H1 (cell line): ENCODE data around the gene PPP2R5B. TPM values are rescaled to one million over a fixed set of nuclear protein-coding genes. Genes with fewer than 3 reads are reported as not detected.

Experiments used
- CTCF ChIA-PET: fragments of 300-600 bp; sonication (Branson Sonifier 250); formaldehyde crosslinking; loops from one replicate; lab custom pipeline; 2021; ENCODE audit not compliant: partially characterized antibody; lab: Charles Lee
- POLR2A ChIA-PET: fragments of 300-600 bp; sonication (Branson Sonifier 250); formaldehyde crosslinking; loops from one replicate; lab custom pipeline; 2021; ENCODE audit warnings: inconsistent platforms; ENCODE audit not compliant: partially characterized antibody; lab: Charles Lee
- DNase-seq, 2 experiments: peaks; one replicate each; pipeline versions ENCODE4 v3.0.0 to v3.0.0-alpha.2; 2010 to 2022; ENCODE audit warnings: low spot score in 2 of 2, low read depth in 1 of 2, mixed read lengths in 1 of 2
- FAIRE-seq: peaks from 2 replicates; lab custom pipeline; 2011; peaks lifted over from hg19 to GRCh38; lab: Jason Lieb, UNC
- H2AFZ ChIP-seq: 2 replicates; pipeline ENCODE4 v1.8.1; 2012; ENCODE audit warnings: low read length, inconsistent platforms
- H2AK5ac ChIP-seq: 2 replicates; pipeline ENCODE4 v1.6.1; 2013; ENCODE audit warnings: low read depth, low read length
- H2BK120ac ChIP-seq: replicated peaks from 2 replicates; pipeline ENCODE3; 2013; ENCODE audit warnings: low read depth, low read length, inconsistent platforms
- H2BK12ac ChIP-seq: 2 replicates; pipeline ENCODE4 v1.6.1; 2013; ENCODE audit warnings: low read depth, low read length
- H2BK15ac ChIP-seq: 2 replicates; pipeline ENCODE4 v1.6.1; 2013; ENCODE audit warnings: low read length
- H2BK20ac ChIP-seq: 2 replicates; pipeline ENCODE4 v1.6.1; 2013; ENCODE audit warnings: low read length
- H2BK5ac ChIP-seq: 2 replicates; pipeline ENCODE4 v1.6.1; 2013; ENCODE audit warnings: low read depth, low read length
- H3K14ac ChIP-seq: 2 replicates; pipeline ENCODE4 v1.6.1; 2013; ENCODE audit warnings: inconsistent platforms; ENCODE audit not compliant: insufficient read length
- H3K18ac ChIP-seq: 2 replicates; pipeline ENCODE4 v1.6.1; 2013; ENCODE audit warnings: low read length; ENCODE audit errors: extremely low read depth
- H3K23ac ChIP-seq: 2 replicates; pipeline ENCODE4 v1.6.1; 2013; ENCODE audit warnings: inconsistent platforms; ENCODE audit not compliant: insufficient read length
- H3K23me2 ChIP-seq: 2 replicates; pipeline ENCODE4 v1.6.1; 2013; ENCODE audit warnings: low read depth, low read length
- H3K27ac ChIP-seq: 2 replicates; pipeline ENCODE4 v1.6.1; 2011; ENCODE audit warnings: low read depth, low read length, inconsistent platforms
- H3K27me3 ChIP-seq, 4 experiments: replicated peaks in 1 of 4; 1 replicate in 1 of 4; 2 replicates in 3 of 4; pipeline versions ENCODE4 v1.6.1 to v1.8.1; 2011 to 2013; ENCODE audit warnings: low read length in 3 of 4, mild to moderate bottlenecking in 3 of 4, inconsistent platforms in 2 of 4, mixed read lengths in 2 of 4, moderate library complexity in 1 of 4; ENCODE audit not compliant: control insufficient read depth in 3 of 4, insufficient read depth in 3 of 4; ENCODE audit errors: extremely low read depth in 1 of 4
- H3K36me3 ChIP-seq, 4 experiments: 2 replicates each; pipeline versions ENCODE4 v1.6.1 to v1.8.1; 2011 to 2013; ENCODE audit warnings: mild to moderate bottlenecking in 4 of 4, low read length in 3 of 4, moderate library complexity in 2 of 4, control low read depth in 1 of 4, inconsistent platforms in 1 of 4; ENCODE audit not compliant: insufficient read depth in 4 of 4, control insufficient read depth in 2 of 4
- H3K4ac ChIP-seq: replicated peaks from 2 replicates; pipeline ENCODE3; 2013; ENCODE audit warnings: low read length, low read depth, mixed read lengths, inconsistent platforms; ENCODE audit not compliant: insufficient read length
- H3K4me1 ChIP-seq, 4 experiments: replicated peaks in 1 of 4; 1 replicate in 1 of 4; 2 replicates in 3 of 4; pipeline versions ENCODE4 v1.6.1 to v1.8.1; 2011 to 2013; ENCODE audit warnings: low read length in 3 of 4, inconsistent platforms in 2 of 4, mixed read lengths in 1 of 4; ENCODE audit not compliant: insufficient read depth in 4 of 4, control insufficient read depth in 3 of 4
- H3K4me2 ChIP-seq, 2 experiments: 2 replicates each; pipeline versions ENCODE4 v1.6.1 to v1.8.1; 2011 to 2013; ENCODE audit warnings: low read depth in 2 of 2, low read length in 2 of 2, control low read depth in 1 of 2, inconsistent platforms in 1 of 2, mild to moderate bottlenecking in 1 of 2; ENCODE audit not compliant: insufficient read depth in 1 of 2
- H3K4me3 ChIP-seq, 4 experiments: fragments of 200-600, 300-600 bp in 1 of 4; sonication (generic), shearing (Covaris generic), sonication (Bioruptor Twin) in 1 of 4; 2 replicates each; pipeline versions ENCODE4 v1.5.1 to v1.8.1; 2011 to 2016; ENCODE audit warnings: low read length in 4 of 4, low read depth in 3 of 4, control low read depth in 2 of 4, inconsistent platforms in 2 of 4, mild to moderate bottlenecking in 2 of 4, mixed read lengths in 1 of 4, moderate library complexity in 1 of 4; ENCODE audit not compliant: insufficient read depth in 2 of 4; ENCODE audit errors: extremely low read depth in 1 of 4
- H3K56ac ChIP-seq: replicated peaks from 2 replicates; pipeline ENCODE3; 2013; ENCODE audit warnings: low read depth, mild to moderate bottlenecking, mixed read lengths, low read length, inconsistent platforms; ENCODE audit not compliant: insufficient read length
- H3K79me1 ChIP-seq: 2 replicates; pipeline ENCODE4 v1.6.1; 2013; ENCODE audit warnings: low read depth, low read length, control low read depth
- H3K79me2 ChIP-seq, 2 experiments: 2 replicates each; pipeline versions ENCODE4 v1.6.1 to v1.8.1; 2012 to 2013; ENCODE audit warnings: low read length in 2 of 2, mild to moderate bottlenecking in 2 of 2, inconsistent platforms in 1 of 2; ENCODE audit not compliant: insufficient read depth in 2 of 2, control insufficient read depth in 1 of 2
- H3K9ac ChIP-seq, 4 experiments: replicated peaks in 1 of 4; 1 replicate in 1 of 4; 2 replicates in 3 of 4; pipeline versions ENCODE4 v1.6.1 to v1.8.1; 2011 to 2013; ENCODE audit warnings: low read depth in 3 of 4, low read length in 3 of 4, control low read depth in 2 of 4, mild to moderate bottlenecking in 2 of 4, moderate library complexity in 2 of 4, inconsistent platforms in 1 of 4; ENCODE audit errors: extremely low read depth in 1 of 4
- H3K9me3 ChIP-seq, 2 experiments: 2 replicates each; pipeline versions ENCODE4 v1.6.1 to v1.8.1; 2012 to 2013; ENCODE audit warnings: mild to moderate bottlenecking in 2 of 2, moderate library complexity in 2 of 2, control low read depth in 1 of 2, inconsistent platforms in 1 of 2, low read depth in 1 of 2, low read length in 1 of 2, mixed read lengths in 1 of 2; ENCODE audit not compliant: insufficient read depth in 2 of 2
- H4K20me1 ChIP-seq, 2 experiments: replicated peaks in 1 of 2; 2 replicates each; pipeline versions ENCODE3 to v1.8.1; 2011 to 2013; ENCODE audit warnings: inconsistent platforms in 2 of 2, low read length in 2 of 2, mild to moderate bottlenecking in 1 of 2; ENCODE audit not compliant: insufficient read depth in 2 of 2, control insufficient read depth in 1 of 2
- H4K5ac ChIP-seq: 2 replicates; pipeline ENCODE4 v1.6.1; 2013; ENCODE audit warnings: low read length, low read depth, mixed read lengths, inconsistent platforms; ENCODE audit not compliant: insufficient read length
- H4K8ac ChIP-seq: 2 replicates; pipeline ENCODE4 v1.8.0; 2013; ENCODE audit warnings: mild to moderate bottlenecking, moderate library complexity, low read length, inconsistent platforms; ENCODE audit not compliant: insufficient read depth; ENCODE audit errors: extremely low read depth
- H4K91ac ChIP-seq: replicated peaks from 2 replicates; pipeline ENCODE3; 2013; ENCODE audit warnings: low read length, mixed read lengths, inconsistent platforms; ENCODE audit not compliant: insufficient read length
- ASH2L ChIP-seq: fragments of 200-600, 300-600 bp; sonication (generic); IDR thresholded peaks from one replicate; pipeline ENCODE4 v1.7.1; 2017; ENCODE audit warnings: low read length
- CBX5 ChIP-seq: fragments of 300-800, 300-1000 bp; sonication (generic); IDR thresholded peaks from 2 replicates; pipeline ENCODE4 v1.7.1; 2016; ENCODE audit warnings: antibody characterized with exemption, low read length, low read depth
- CREB1 ChIP-seq: IDR thresholded peaks from 2 replicates; pipeline ENCODE4 v1.6.1; 2012; ENCODE audit warnings: inconsistent platforms
- FOSL1 ChIP-seq: IDR thresholded peaks from 2 replicates; pipeline ENCODE4 v1.6.1; 2011; ENCODE audit warnings: mild to moderate bottlenecking, low read depth, low read length, moderate library complexity; ENCODE audit not compliant: insufficient read depth
- GABPA ChIP-seq: IDR thresholded peaks from 2 replicates; pipeline ENCODE4 v1.6.1; 2011; ENCODE audit warnings: mild to moderate bottlenecking, low read length, moderate library complexity, borderline replicate concordance; ENCODE audit not compliant: insufficient read depth
- GTF2F1 ChIP-seq: IDR thresholded peaks from 2 replicates; pipeline ENCODE4 v1.6.1; 2012; ENCODE audit warnings: low read depth, low read length, improper control_type of control experiment, borderline replicate concordance
- JUND ChIP-seq: IDR thresholded peaks from 2 replicates; pipeline ENCODE4 v1.6.1; 2011; ENCODE audit warnings: mild to moderate bottlenecking, improper control_type of control experiment, low read length
- KDM1A ChIP-seq: fragments of 200-600, 300-600 bp; sonication (generic); IDR thresholded peaks from 2 replicates; pipeline ENCODE4 v1.7.1; 2016; ENCODE audit warnings: mild to moderate bottlenecking, low read length, borderline replicate concordance
- MAFK ChIP-seq: IDR thresholded peaks from 2 replicates; pipeline ENCODE4 v1.6.1; 2012; ENCODE audit warnings: low read depth, mild to moderate bottlenecking, improper control_type of control experiment, low read length
- SIRT6 ChIP-seq: IDR thresholded peaks from one replicate; pipeline ENCODE4 v1.7.1; 2012; ENCODE audit warnings: low read length, inconsistent platforms
- SP1 ChIP-seq: IDR thresholded peaks from 2 replicates; pipeline ENCODE4 v1.6.1; 2011; ENCODE audit warnings: low read depth, low read length
- SP2 ChIP-seq: IDR thresholded peaks from 2 replicates; pipeline ENCODE4 v1.6.1; 2012; ENCODE audit warnings: mild to moderate bottlenecking, low read length, inconsistent platforms
- WGBS, 2 experiments: shearing (Covaris generic) in 1 of 2; methylation state at CpG; one replicate each; pipeline versions ENCODE4 v1.1.6 to v1.1.7; 2013 to 2015; ENCODE audit warnings: low lambda C conversion rate in 2 of 2, mixed read lengths in 2 of 2, inconsistent platforms in 1 of 2, low coverage in 1 of 2, missing lambda C conversion rate in 1 of 2; ENCODE audit not compliant: insufficient replicate concordance in 2 of 2, insufficient coverage in 1 of 2, insufficient read length in 1 of 2; ENCODE audit errors: extremely low coverage in 1 of 2, missing lambda C conversion rate in 1 of 2; 5-methylcytosine and 5-hydroxymethylcytosine counted together
- polyA plus RNA-seq, 7 experiments: library from polyadenylated mRNA; depleted of rRNA in 3 of 7; stranded (reverse) in 5 of 7; unstranded in 2 of 7; fragments of >200 nt in 5 of 7; fragments of 200-250 nt in 2 of 7; gene quantifications; 1 replicate in 5 of 7; 2 replicates in 1 of 7; 4 replicates in 1 of 7; pipeline versions ENCODE4 v1.2.1 to v1.2.3, GENCODE V29; 2011 to 2013; ENCODE audit warnings: missing spikeins in 2 of 7, mixed read lengths in 2 of 7
- total RNA-seq: library from RNA; stranded (reverse); fragmentation: NEBNext Ultra II Directional; extraction: Animal tissue kit (Norgen Biotek cat#: 25700); gene quantifications from 2 replicates; pipeline ENCODE4 v1.2.1, GENCODE V29; 2021
- TF ChIP-seq, protein P1 (sequence below): IDR thresholded peaks from 2 replicates; pipeline ENCODE4 v1.6.1; 2011; ENCODE audit warnings: low read depth, mild to moderate bottlenecking, low read length; ENCODE audit not compliant: insufficient read depth

PPP2R5B gene
- total and polyA plus RNA-seq, 2 of the 8 experiments (the other 6 are each of a cell fraction or from before 2014, with no cell fraction given) = 4.9 to 5.1 TPM

DNA sequence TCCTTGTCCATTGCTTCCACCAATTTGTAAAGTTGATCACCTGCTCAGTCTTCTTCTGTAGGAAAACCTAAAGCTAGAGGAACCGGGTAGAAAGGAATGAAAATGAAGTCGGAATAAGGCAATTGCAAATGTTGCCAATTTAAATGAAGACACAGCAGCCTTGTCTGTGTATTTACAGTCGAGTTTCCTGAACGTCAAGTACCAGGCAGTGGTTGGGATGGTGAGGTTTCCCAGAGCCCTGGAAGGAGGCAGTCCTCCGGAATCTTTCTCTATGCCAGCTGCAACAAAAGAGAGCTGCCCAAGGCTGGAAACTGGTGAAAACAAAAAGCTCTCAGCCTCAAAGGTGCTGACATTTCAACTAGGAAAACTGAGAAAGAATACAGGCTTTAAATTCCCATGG lies 29.7 kb downstream of the PPP2R5B start:
- H4K5ac ChIP-seq = no peak overlapping the region
- H3K4ac ChIP-seq = no peak overlapping the region
- H3K23ac ChIP-seq = no peak overlapping the region
- no peak overlapping the region for H3K4me3 ChIP-seq
- no peak overlapping the region for H2BK5ac ChIP-seq
- H3K56ac ChIP-seq = no peak overlapping the region
- no peaks in the 10 kb centered on the region for H3K9me3 ChIP-seq
- no peak overlapping the region for H3K9ac ChIP-seq
- no peak for DNase-seq
- H3K4me1 ChIP-seq = no peaks in the 10 kb centered on the region
- no peak overlapping the region for H2BK20ac ChIP-seq
- FAIRE-seq = no peak
- no peak overlapping the region for H4K8ac ChIP-seq
- no peaks in the 10 kb centered on the region for H3K27me3 ChIP-seq
- H3K23me2 ChIP-seq = no peaks in the 10 kb centered on the region
- no peaks in the 10 kb centered on the region for H4K20me1 ChIP-seq
- 81% methylated on average over 5 of the region's 5 CpGs; no CpG with 5 or more reads in 1 of the 2 experiments for WGBS, 2 experiments
- no peak overlapping the region for H2AFZ ChIP-seq
- H4K91ac ChIP-seq = no peak overlapping the region
- H3K4me2 ChIP-seq = no peak overlapping the region
- no peak overlapping the region for H2AK5ac ChIP-seq
- POLR2A ChIA-PET = interaction anchor here (0.7 kb wide), 1 partner anchor 158 kb away, joined by 3 read pairs; no protein-coding TSS in a partner anchor
- no peak overlapping the region for H2BK15ac ChIP-seq
- H3K79me1 ChIP-seq = no peaks in the 10 kb centered on the region
- CTCF ChIA-PET = interaction anchor here (1.0 to 2.9 kb wide), 6 partner anchors 9 to 124 kb away, joined by 3 to 13 read pairs (median 6); partner anchors contain the start of gene ARL2
- H3K14ac ChIP-seq = no peak overlapping the region
- H3K79me2 ChIP-seq = no peaks in the 10 kb centered on the region
- H2BK12ac ChIP-seq = no peak overlapping the region
- no peak overlapping the region for H3K18ac ChIP-seq
- no peak overlapping the region for H3K27ac ChIP-seq
- H2BK120ac ChIP-seq = no peak overlapping the region
- no peaks in the 10 kb centered on the region for H3K36me3 ChIP-seq
- TF ChIP-seq GABPA = no peak
- TF ChIP-seq CREB1 = no peak
- TF ChIP-seq ASH2L = no peak
- TF ChIP-seq CBX5 = no peak
- no peak for TF ChIP-seq MAFK
- no peak for TF ChIP-seq SP2
- no peak for TF ChIP-seq KDM1A
- no peak for TF ChIP-seq GTF2F1
- TF ChIP-seq JUND = no peak
- TF ChIP-seq, protein P1, sequence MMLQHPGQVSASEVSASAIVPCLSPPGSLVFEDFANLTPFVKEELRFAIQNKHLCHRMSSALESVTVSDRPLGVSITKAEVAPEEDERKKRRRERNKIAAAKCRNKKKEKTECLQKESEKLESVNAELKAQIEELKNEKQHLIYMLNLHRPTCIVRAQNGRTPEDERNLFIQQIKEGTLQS = no peak
- TF ChIP-seq SP1 = no peak
- no peak for TF ChIP-seq FOSL1
- TF ChIP-seq SIRT6 = no peak
